Stimulated activated CD8-positive, alpha-beta memory T cell treated with anti-CD3 and anti-CD28 coated beads, Interleukin-7, amount 100 ng/mL, for 4 hours (primary cell): Measurements from ENCODE around the gene CSMD2.

Source experiments
- DNase-seq, 2 donors: peaks; one replicate each; pipeline ENCODE4 v3.0.0-alpha.2; 2020; ENCODE audit warnings: low read depth in 2 of 2

Gene CSMD2

GRCh38 chr1:33684396-33685179 lies 480.4 kb downstream of the CSMD2 start:
- no peak for DNase-seq

GRCh38 chr1:33683913-33684312 lies 481.1 kb downstream of the CSMD2 start:
- no peak for DNase-seq

GRCh38 chr1:33682371-33682770 lies 482.7 kb downstream of the CSMD2 start:
- DNase-seq: no peak

- no peak for DNase-seq
Observed at GRCh38 chr1:33680281-33680840, 484.7 kb downstream of the CSMD2 start.

- DNase-seq: no peak
Observed at GRCh38 chr1:33670567-33670966, 494.5 kb downstream of the CSMD2 start.

GRCh38 chr1:33668695-33669094 lies 496.3 kb downstream of the CSMD2 start:
- DNase-seq: no peak

GRCh38 chr1:33667386-33668282 lies 497.4 kb downstream of the CSMD2 start:
- DNase-seq: no peak

GRCh38 chr1:33666616-33667015 lies 498.4 kb downstream of the CSMD2 start:
- no peak for DNase-seq

GRCh38 chr1:33661811-33662454 lies 503.1 kb downstream of the CSMD2 start:
- no peak for DNase-seq

- no peak for DNase-seq
Observed at GRCh38 chr1:33660956-33661355, 504.1 kb downstream of the CSMD2 start.

GRCh38 chr1:33660244-33660643 lies 504.8 kb downstream of the CSMD2 start:
- DNase-seq: no peak

GRCh38 chr1:33659641-33660040 lies 505.4 kb downstream of the CSMD2 start:
- no peak for DNase-seq

- DNase-seq: no peak
Observed at GRCh38 chr1:33657833-33658232, 507.2 kb downstream of the CSMD2 start.

GRCh38 chr1:33656467-33657005 lies 508.5 kb downstream of the CSMD2 start:
- DNase-seq: no peak

GRCh38 chr1:33655496-33655895 lies 509.5 kb downstream of the CSMD2 start:
- no peak for DNase-seq

- DNase-seq: no peak
Observed at GRCh38 chr1:33654267-33654834, 510.7 kb downstream of the CSMD2 start.

GRCh38 chr1:33653226-33653625 lies 511.8 kb downstream of the CSMD2 start:
- DNase-seq: no peak

- DNase-seq: no peak
Observed at GRCh38 chr1:33650708-33651107, 514.3 kb downstream of the CSMD2 start.

- no peak for DNase-seq
Observed at GRCh38 chr1:33649759-33650158, 515.3 kb downstream of the CSMD2 start.

GRCh38 chr1:33643216-33643615 lies 521.8 kb downstream of the CSMD2 start:
- no peak for DNase-seq

GRCh38 chr1:33641104-33641830 lies 523.8 kb downstream of the CSMD2 start:
- no peak for DNase-seq
